GM18508 (cell line): ENCODE results near the gene KCNT1.

Experiments used
- ATAC-seq: cut with Tn5 transposase; IDR thresholded peaks from one replicate; pipeline ENCODE4 v1.9.1; 2021; ENCODE audit warnings: moderate number of reproducible peaks; ENCODE audit not compliant: insufficient read depth, unreplicated experiment

Gene KCNT1

DNA sequence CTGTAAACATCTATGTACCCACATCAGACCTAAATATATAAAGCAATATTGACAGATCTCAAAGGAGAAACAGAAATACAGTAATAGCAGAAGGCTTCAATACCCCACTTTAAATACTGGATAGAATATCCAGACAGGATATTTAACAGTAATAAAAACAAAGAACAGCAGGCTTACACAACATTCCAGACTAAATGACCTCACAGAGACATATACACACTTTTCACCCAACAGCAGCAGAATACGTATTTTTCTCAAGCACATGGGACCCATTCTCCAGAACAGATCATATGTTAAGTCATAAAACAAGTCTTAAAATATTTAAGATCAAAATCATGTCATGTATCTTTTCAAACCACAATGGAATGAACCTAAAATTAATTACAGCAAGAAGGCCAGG lies 128.5 kb downstream of the KCNT1 start:
- ATAC-seq, result no peak

DNA sequence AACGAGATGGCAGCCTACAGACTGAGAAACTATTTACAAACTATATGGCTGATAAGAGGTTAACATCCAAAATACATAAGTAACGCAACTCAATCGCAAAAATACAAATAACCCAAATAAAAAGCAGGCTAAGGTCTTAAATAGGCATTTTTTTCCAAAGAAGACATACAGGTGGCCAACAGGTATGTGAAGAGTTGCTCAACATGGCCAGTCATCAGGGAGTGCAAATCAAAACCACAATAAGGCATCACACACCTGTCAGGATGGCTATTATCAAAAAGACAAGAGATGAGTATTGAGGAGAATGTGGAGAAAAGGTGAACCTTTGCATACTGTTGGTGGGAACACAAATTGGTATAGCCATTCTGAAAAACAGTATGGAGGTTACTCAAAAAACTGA lies 131.9 kb downstream of the KCNT1 start:
- no peak for ATAC-seq

DNA sequence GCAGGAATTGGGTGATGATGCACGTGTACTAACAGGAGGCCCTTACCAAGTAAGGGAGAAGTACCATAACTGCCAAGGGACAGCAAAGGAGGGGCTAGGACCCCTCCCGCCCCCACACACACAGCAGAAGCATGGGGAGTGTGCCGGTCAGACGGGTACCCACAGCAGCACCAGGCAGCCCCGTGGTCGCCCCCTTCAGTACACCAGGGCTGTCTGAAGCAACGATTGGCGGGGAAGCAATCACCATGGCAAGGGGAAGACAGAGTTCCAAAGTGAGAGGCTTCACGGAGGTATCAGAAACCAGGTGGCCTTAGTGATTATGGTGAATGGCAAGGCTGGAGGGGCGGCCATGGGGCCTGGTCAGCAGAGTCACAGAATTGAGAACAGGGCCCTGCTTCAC lies 133.1 kb downstream of the KCNT1 start:
- ATAC-seq, result no peak

DNA sequence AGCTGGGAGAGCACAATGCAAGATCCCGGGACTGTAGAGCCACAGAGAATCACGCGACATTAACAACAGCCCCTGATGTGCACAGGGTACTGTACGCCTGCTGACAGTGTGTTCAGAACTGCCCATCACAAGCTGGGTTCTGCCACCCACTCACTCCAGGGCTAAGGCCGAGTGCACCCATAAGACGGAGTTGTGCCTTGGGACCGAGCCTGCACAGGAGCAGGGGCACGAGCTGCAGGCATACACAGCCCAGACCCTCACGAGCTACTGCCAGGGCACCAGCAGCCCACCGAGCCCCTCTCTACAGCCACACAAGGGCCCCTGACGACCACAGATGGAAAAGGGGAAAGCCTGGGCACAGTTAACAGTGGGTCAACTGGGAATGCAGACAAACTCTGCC lies 137.5 kb downstream of the KCNT1 start:
- no peak for ATAC-seq

DNA sequence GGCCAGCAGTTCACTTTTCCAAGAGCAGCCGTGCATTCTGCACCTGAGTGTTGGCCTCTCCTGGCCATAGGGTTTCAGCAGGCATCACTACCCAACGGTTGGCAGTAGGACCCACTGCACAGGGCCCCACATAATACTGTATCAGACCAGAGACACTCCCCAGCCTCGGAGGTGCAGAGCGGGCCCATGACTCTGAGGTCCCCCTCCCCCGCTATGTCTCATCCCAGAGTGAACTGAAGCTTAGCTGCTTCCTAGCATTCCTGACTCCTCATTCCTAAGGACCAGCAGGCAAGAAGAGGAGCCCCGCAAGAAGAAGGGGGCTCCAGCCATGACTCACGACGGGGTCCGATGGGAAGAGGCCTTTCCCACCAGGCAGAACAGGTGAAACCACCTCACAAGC lies 138.1 kb downstream of the KCNT1 start:
- no peak for ATAC-seq

DNA sequence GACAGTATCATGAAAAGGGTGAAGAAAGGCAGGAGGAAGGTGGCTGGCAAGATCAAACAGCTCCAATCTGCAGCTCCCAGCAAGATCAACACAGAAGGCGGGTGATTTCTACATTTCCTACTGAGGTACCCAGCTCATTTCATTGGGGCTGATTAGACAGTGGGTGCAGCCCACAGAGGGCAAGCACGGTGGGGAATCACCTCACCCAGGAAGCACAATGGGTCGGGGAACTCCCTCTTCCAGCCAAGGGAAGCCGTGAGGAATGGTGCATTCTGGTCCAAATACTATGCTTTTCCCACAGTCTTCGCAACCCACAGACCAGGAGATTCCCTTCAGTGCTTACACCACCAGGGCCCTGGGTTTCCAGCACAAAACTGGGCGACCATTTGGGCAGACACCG lies 138.6 kb downstream of the KCNT1 start:
- no peak for ATAC-seq
